T-helper 22 cell (primary cell): ENCODE data around the gene DGCR2.
"Not testable (repeated sequence)": the region's sequence is repeated elsewhere in the genome, so short reads cannot be mapped to it uniquely, and the experiment has no call there.

Experiments used
- DNase-seq: peaks from one replicate; pipeline ENCODE4 v3.0.0-alpha.2; 2020; ENCODE audit warnings: low read depth

DGCR2 gene

GRCh38 chr22:19001204-19001603 is 121.0 kb downstream of the DGCR2 start:
- no peak for DNase-seq

DNA sequence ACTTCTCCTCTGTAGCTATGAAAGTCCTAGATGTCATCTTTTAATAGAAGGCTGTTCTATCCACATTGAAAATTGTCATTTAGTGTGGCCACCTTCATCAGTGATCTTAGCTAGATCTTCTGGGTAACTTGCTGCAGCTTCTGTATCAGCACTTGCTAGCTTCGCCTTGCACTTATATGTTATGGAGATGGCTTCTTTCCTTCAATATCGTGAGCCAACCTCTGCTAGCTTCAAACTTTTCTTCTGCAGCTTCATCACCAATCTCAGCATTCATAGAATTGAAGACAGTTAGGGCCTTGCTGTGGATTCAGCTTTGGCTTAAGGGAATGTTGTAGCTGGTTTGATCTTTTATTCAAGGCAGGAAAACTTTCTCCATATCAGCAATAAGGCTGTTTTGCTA is 122.1 kb downstream of the DGCR2 start:
- not testable (repeated sequence) for DNase-seq

DNA sequence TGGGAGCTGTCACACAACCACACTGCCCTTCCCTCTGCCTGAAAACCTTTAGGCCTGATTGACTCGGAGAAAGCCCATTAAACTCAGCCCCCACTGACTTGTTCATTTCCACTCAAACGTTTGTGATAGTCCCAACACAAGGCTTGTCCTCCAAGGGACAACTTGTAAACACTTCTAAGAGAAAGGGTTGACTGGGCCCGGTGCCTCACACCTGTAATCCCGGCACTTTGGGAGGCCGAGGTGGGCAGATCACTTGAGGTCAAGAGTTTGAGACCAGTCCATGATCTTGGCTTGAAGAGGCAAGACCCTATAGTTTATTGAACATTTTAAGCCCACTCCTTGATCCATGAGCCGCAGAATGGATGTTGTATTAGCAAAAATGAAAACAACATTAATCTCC is 122.8 kb downstream of the DGCR2 start:
- no peak for DNase-seq

DNA sequence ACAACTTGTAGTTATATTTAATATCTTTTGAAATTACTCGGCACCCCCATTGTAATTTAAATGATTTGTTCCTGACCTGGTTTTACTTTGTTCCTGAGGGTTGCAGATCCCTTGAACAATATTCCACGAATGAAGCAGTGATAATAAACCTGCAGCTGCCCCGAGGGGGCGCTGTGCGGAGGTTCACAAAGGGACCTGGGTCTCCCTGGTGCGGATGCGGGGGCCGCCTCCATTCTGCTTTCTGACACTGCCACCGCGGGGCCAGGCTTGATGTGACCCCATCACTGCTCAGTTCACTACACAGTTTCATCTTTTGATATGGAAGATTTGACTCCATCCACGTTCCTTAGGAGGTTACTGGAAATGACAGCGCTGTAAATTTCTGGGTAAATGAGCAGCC is 123.2 kb downstream of the DGCR2 start:
- no peak for DNase-seq

- no peak for DNase-seq
Observed at GRCh38 chr22:18997925-18998315, 124.3 kb downstream of the DGCR2 start.

DNA sequence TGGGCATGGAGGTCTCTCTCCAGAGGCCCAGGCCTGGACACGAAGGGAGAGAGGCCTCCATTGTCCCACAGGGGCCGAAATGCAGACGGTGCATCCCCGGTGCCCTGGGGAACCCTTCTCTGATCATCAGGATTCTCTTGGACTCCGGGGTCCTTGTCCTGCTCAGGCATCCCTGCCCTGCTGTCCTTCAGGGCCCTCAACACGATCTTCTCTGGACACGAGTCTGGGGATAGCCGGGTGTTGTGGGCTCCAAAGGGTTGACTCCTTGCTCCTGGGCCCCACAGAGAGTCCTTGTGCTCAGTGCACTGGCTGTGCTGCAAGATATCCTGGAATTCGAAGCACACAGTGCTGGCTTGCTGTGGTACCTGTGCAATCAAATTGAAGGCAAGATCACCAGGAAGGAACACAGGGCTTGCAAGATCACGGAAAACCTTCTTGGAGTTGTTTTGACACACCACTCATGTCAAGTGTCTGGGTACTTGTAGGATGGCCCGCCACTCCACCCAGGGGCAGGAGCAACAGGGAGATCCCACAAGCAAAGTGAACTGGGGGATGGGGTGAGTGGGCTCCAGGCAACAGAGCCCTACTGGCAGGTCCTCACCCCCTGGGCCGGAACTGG is 124.8 kb downstream of the DGCR2 start:
- DNase-seq = no peak

DNA sequence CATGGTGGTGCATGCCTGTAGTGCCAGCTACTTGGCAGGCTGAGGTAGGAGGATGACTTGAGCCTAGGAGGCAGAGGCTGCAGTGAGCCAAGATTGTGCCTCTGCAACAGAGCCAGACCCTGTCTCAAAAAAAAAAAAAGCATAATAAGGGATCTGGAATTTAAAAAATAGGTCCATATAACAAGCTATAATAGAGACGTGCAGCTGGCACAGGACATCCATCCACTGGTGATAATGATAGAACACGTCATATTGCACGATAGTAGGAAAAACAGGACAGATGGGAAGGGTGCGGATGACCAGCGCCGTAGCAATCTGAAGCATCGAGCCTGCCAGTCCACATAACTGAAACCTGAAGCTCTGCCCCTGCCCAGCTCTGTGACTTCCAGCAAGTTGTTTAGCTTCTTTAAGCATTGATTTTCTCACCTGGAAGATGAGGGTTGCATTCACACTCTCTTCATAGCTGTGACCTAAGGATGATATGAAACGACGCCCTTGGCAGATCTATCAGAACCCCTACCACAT is 125.8 kb downstream of the DGCR2 start:
- DNase-seq = no peak

GRCh38 chr22:18995327-18995711 is 126.9 kb downstream of the DGCR2 start:
- no peak for DNase-seq

- DNase-seq = no peak
Observed at GRCh38 chr22:18994701-18995326, 127.4 kb downstream of the DGCR2 start.

DNA sequence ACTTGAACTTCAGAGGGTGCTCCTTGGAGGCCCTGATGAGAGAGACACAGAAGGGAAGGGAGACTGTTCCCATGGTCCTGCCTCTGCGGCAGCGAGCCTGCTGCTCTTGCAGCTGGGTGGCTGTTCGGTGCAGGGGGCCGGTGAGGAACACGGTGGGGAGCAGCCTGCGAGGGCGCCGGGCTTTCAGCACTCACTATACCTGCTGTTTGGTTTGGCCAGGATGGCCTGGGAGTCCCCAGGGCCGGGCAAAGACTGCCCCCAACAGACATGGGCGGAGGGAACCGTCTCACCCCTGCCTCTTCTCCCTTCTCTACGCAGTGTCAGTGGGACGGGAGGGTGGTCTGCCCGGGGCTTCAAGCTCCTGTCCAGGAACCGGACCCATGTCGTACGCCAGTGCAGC is 128.2 kb downstream of the DGCR2 start:
- no peak for DNase-seq

DNA sequence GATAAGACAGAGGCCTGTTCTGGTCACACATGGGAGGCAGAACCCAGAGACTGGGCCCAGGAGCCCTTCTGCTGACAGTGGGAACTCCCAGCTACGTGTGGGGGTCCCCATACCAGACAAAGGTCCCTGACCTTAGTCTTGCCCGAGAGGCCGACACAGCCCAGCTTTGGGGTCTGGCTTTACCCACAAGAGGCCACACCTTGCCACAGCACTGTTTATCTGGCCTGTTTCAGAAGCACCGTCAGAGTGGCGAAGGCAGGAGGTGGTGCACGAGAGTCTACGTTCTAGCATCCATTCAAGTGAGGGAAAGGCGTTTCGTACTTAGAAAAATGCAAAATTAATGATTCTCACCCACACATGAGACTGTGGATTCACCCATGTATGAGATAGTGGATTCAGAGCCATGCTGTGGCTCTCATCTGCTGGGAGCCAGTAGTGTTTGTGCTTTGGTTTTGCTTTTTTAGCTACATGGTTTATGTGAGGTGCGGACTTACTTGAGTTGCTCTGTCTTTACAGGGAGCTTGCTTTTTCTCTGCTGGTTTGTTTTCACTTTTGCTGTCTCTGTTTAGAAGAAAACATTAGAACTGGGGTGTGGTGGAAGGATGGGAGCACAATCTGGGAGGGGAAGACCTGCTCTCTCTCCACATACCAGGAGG is 129.5 kb downstream of the DGCR2 start:
- no peak for DNase-seq

GRCh38 chr22:18991821-18992442 is 130.3 kb downstream of the DGCR2 start:
- no peak for DNase-seq

GRCh38 chr22:18991138-18991432 is 131.1 kb downstream of the DGCR2 start:
- DNase-seq = no peak

- DNase-seq = no peak
Observed at GRCh38 chr22:18990355-18991137, 131.7 kb downstream of the DGCR2 start.

- DNase-seq = no peak
Observed at GRCh38 chr22:18988958-18989357, 133.3 kb downstream of the DGCR2 start.

DNA sequence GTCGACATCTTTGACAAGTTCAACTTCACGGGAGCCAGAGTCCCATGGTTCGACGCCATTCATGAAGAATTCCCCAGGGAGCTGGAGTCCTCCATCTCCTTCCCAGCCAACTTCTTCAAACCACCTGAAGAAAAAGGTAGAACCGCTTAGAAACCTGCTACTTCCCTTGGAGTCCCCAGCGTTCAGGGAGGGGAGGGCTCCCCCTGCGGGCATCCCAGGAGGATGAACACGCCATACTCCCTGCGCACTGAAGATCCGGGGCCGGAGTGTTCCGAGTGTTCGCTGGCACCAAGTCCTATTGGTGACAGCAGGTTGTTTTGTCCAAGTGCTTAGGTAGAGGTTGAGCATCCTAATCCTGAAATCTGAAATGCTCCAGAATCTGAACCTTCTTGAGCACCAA is 134.4 kb downstream of the DGCR2 start:
- DNase-seq = no peak

GRCh38 chr22:18987114-18987513 is 135.1 kb downstream of the DGCR2 start:
- DNase-seq = not testable (repeated sequence)
